SW 1271 (cell line): ENCODE data around the gene MUC7.
A peak's percentile ranks its signal among the peaks of the same experiment; 100 is the strongest.
"Not testable (repeated sequence)": the region's sequence is repeated elsewhere in the genome, so short reads cannot be mapped to it uniquely, and the experiment has no call there.

ENCODE experiments used
- DNase-seq, 2 experiments: peaks; one replicate each; lab custom pipeline; 2025; lab: John Stamatoyannopoulos, UW

MUC7 gene

DNA sequence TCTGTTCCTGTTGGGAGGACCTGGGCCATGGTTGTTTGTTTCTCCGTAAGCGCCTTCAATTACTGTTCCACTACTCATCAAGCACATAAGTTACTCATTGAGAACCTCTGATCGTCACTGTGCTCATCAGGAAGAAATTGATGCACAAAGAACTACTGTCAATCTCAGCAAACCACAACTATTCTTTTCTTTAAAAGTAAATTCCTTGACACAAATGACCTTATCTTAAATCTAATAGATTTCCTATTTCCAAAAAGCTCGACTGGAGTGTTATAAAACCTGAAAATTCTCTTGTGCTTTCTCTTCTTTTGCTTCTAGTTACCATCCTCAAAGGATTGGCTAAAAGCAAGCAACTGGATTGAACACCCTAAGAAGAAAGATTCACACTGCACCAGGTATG lies at the start of gene MUC7:
Gene MUC7 (plus strand): TSS at position 301 of the 400 bp plus-strand sequence. CDS start 1,825 bp downstream, outside the sequence.
- no peak for DNase-seq

DNA sequence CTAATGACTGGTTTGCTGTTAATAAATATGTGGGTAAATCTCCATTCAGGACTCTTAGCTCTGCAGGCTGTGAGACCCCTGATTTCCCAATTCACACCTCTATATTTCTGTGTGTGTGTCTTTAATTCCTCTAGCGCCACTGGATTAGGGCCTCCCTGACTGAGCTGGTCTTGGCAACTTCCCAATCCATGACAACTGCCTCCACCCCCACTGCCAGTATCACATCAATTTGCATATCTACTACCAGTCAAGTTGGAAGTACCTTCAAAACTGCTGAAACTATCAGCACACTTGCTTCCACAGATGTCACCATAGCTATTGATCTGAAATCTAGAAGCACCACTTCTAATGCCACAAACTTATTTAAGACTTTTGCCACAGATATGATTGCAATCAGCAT lies 46.7 kb upstream of the MUC7 start:
- no peak for DNase-seq

DNA sequence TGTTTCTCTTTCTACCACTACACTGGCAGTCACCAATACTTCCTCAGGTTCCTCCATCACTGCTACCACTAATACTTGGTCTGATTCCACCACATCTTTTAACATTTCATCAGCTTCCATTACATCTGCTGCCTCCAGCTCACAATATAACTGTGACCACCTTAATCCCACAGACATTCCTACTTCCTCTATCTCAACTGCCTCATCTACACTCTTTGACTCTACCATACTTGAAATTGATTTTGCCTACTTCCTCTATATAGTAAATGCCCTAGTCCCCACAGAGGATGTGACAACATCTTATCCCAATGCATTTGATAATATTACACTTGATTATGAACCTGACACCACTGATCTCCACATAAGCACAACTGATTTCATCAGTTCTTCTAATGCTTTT lies 45.2 kb upstream of the MUC7 start:
- DNase-seq = no peak

DNA sequence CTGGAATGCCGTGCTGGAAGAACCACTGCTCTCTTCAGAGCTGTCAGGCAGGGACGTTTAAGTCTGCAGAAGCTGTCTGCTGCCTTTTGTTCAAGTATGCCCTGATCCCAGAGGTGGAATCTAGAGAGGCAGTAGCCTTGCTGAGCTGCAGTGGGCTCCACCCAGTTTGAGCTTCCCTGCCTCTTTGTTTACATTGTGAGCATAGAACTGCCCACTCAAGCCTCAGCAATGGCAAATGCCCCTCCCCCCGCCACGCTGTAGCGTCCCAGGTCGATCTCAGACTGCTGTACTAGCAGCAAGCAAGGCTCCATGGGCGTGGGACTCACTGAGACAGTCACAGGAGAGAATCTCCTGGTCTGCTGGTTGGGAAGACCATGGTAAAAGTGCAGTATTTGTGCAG lies 34.8 kb upstream of the MUC7 start:
- DNase-seq = no peak

DNA sequence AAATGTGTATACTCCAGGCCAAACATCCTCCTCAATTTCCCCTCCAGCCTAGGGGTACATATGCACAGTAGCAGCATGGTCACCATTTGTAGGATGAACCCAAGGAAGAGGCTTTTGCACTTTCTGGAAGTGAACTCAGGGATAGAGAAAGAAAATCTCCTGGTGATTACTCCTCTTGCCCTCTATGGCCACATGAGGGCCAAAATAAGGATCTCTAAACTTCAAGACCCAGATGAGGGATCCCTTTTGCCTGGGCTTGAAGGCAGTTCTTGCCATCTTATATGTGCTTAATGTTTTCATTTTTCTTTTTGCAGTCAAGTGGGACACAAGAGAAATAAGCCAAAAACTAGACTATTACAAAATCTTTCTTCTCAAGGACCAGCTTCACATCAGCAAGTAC lies 29.5 kb upstream of the MUC7 start:
- DNase-seq = no peak

DNA sequence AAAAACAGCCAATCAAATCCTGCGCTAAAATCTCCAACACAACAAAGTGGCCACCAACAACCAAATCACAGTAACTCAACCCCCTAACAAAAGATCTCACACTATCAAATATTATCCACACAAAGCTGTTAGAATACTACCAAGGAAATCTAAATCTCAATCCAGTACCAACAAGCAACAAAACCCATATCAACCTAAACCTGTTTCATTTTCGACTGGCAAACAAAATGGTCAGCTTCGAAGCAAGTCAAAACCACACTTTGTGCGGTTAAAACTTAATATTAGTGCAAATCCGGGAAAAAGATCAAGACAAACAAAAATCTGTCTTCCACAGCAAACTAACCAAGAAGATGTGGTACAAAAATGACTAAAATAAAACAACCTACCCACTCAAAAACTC lies 28.7 kb upstream of the MUC7 start:
- no peak for DNase-seq

DNA sequence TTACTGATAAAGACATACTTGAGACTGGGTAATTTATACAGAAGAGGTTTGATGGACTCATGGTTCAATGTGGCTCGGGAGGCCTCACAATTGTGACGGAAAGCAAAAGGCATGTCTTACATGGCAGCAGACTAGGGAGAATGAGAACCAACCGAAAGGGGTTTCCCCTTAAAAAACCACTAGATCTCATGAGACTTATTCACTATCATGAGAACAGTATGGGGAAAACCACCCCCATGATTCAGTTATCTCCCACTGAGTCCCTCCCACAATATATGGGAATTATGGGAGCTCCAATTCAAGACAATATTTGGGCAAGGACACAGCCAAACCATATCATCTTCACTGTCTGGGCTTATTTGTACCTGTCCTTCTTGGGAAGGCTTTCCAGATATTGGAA lies 22.8 kb upstream of the MUC7 start:
- no peak for DNase-seq

DNA sequence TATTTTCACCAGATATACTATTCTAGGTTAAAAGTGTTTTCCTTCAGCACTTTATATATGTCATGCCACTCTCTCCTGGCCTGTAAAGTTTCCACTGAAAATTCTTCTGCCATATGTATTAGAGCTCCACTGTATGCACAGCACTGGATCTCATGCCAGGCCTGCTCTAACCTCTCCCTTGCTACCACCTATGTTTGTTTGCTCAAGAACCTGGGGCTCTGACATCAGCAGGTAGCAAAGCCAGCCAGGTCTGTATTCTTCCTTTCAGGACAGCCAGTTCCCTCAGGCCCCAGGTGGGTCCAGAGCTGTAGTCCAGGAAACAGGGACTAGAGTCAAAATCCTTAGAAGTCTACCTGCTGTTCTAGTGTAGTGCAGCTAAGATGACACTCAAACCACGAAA lies 19.1 kb upstream of the MUC7 start:
- no peak for DNase-seq

DNA sequence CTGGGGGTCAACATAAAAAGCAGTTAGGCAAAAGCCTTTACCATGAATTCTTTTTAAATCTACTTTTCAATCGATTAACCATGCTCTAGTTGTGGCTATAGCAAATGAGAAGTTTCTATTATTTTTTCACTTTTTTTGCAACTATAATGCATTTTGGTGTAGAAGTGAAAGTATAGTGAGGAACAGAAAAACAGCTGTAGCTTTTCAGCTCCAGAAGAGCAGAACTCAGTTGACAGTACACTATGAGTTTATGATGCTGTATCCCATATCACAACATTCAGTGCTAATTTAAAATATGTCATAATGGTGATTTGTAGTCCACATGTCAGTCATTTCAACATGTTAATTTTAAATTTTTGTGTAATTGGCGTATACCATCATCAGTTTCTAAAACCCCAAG lies 8.7 kb upstream of the MUC7 start:
- DNase-seq = no peak

DNA sequence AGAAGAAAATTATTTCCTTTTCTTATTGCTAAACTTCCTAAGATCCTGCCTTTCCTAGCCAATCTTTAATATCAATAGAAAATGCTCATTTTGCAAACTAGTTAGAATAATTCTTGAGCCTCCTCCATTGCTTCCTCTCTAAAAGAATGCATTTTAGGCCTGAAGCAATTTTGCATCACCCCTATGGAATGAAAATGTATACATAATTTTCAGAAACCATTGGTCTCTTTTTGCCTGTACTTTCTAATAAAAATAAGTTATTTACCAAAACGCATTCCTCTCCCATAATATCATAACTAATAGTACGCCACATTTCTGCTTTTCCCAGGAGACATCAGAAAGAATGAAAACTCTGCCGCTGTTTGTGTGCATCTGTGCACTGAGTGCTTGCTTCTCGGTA lies 1.7 kb downstream of the MUC7 start:
- no peak for DNase-seq

DNA sequence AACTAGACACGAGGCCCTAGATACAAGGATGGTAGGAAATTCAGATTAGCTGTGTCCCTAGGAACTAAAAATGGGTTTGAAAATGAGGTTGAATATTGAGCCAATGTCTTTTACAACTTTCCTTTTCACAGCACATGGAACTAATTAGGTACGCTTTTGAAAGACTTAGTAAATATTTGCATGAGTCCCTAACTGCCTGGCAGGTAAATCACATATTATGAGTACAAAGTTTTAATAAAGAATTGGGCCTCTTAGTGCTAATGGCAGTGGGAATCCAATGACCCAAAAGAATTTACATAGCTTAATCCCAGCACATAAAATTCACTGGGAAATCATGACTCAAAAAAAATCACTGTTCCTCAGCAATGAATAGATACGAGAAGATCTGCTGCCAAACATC lies 16.8 kb downstream of the MUC7 start:
- no peak for DNase-seq

DNA sequence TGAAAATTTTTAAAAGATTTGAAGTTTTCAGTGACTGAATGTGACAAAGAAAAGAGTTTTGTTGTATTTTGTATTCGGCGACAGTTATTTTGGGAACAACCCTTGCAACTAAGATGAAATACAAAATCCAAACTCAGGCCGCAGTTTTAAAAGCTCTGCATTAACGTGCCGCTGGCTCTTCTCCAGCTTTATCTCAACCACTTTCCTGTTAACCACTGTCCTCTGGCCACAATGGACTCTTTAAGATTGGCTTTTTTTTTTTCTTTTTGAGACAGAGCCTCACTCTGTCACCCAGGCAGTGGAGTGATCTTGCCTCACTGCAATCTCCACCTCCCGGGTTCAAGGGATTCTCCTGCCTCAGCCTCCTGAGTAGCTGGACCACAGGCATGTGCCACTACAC lies 24.2 kb downstream of the MUC7 start:
- DNase-seq = no peak

DNA sequence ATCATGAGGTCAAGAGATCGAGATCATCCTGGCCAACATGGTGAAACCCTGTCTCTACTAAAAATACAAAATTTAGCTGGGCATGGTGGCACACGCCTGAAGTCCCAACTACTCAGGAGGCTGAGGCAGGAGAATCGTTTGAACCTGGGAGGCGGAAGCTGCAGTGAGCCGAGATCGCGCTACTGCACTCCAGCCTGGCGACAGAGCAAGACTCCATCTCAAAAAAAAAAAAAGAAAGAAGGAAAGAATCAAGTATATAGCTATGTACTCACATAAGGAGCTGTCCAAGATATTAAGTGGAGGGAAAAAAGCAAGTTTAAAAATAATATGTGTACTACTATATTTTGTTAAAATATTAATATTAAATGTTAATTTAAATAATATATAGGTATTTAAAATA lies 29.8 kb downstream of the MUC7 start:
- DNase-seq = not testable (repeated sequence)

DNA sequence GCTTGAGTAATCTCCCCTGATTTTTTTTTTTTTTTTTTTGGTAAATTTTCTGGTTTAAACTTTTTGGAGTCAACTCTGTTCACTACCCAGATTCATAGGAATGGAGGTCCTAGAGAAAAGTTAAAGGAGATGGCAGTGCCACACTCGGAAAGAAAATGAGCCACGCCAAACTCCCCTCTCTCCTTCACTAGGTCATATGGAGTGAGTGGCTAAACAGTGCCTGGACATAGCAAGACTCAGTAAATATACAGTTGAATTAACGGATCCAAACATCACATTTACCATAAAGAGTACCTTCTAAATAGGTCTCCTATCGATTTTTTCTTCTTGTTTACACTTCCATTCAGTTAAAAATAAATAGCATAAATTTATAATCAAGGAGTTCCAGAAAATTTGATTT lies 32.7 kb downstream of the MUC7 start:
- DNase-seq = no peak

DNA sequence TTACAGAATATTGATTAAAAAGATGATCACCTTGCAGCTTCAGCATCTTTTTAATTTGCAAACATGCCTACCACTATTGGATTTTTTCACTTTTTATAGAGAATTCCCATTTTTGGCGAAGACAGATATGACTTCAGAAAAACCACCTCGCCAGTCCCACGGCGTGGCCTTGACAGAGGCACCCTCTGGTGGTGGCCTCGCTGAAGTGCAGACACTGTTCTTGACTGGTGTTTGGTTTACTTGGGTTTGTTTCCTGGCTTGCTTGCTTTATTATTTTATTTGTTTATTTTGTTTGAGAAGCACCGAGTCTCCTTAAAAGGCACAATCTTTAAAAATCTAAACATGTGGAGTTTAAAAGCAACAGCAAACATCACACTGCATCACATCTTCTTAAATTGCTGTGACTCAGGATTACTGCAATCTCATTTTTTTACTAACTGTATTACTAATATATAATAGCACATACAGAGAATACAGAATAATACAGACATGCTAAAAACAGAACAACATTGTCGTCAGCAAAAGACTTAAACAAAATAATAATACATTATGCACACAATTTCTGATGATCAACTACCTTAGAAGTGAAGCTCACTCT lies 33.3 kb downstream of the MUC7 start:
- DNase-seq = peak; percentile 0 to 24

DNA sequence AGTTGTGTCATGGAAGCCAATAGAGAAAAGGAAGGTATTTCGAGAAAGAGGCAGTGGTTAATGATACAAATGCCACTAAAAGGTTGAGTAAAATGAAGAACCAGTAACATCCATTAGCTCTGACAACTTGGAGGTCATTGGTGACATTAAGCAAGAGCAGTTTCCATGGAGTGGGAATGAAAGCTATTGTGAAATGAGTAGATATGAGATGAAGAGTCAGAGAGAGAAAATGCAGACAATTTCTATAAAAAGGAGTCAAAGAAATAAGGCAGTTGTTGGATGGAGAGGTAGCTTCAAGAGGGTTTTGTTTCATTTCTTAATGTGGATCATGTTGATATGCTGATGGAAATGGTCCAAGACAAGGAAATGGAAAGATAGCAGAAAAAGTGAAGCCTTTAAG lies 36.8 kb downstream of the MUC7 start:
- no peak for DNase-seq

DNA sequence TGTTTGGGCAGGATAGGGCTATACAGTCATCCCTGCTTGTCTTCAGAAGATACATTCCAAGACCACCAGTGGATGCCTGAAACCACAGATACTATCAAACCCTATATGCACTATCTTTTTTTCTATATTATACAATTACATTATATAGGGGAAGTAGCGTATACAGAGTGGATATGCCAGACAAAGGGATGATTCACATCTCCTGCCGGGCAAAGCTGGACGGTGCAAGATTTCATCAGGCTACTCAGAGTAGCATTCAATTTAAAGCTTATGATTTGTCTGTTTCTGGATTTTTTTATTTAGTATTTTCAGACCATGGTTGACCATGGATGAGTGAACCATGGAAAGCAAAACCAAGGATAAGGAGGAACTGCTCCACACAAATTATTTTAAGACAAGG lies 39.4 kb downstream of the MUC7 start:
- DNase-seq = no peak

DNA sequence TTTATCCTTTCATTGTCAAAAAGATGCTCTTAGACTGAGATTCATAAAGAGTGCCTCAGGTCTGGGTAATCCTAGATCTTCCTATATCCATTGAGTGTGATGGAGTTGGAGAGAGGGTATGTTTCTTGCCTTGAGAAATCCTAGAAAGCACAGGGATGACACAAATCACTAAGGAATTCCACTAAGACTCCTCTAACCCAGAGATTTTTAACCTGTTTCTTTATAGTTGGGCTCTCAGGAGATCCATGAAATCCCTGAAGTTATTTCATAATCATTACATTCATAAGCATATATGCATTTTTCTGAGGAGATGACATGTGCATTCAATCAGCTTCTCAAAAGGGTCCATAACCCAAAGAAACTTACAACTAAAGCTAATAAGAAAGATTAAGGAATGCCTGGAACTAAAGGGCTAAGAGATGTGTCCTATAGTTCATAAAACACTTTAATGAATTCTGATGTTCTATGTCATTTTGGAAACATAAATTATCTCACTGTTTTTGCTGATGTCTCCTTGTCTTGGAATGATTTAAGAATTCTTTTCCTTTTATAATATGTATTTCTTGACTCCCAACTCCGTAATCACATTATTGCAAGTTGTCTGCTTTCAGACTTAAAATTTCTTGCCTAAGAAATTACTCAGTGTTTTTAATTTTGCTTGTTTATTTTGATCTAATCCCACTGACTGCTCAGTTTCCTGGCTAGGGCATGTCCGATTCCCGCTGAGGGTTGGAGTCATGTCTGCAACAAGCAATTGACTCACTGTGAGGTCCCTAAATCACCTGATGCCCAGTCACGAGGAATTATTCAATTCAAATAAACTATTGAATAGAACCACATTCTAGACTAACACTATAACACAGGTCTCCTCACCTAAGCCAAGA lies 43.6 kb downstream of the MUC7 start:
- DNase-seq = no peak

DNA sequence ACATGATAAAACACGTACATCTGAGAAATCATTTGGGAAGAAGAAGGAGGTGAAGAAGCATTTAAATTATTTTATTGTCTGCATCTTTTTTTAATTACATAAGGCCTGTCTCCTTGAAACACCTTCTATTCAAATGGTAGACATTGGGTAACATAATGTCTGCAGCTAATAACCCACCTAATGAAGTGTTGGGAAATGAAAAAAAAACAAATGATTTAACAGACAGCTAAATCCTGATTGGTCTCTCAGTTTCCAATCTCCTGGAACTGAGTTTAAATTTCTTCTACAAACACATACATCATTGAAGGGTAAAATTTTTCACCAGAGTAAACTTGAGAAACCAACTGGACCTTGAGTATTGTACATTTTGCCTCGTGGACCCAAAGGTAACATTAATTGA lies 46.3 kb downstream of the MUC7 start, which contains the start of gene AMTN:
Gene AMTN (plus strand): TSS at position 301 of the 400 bp plus-strand sequence. CDS start 209 bp downstream, outside the sequence.
- DNase-seq = no peak

DNA sequence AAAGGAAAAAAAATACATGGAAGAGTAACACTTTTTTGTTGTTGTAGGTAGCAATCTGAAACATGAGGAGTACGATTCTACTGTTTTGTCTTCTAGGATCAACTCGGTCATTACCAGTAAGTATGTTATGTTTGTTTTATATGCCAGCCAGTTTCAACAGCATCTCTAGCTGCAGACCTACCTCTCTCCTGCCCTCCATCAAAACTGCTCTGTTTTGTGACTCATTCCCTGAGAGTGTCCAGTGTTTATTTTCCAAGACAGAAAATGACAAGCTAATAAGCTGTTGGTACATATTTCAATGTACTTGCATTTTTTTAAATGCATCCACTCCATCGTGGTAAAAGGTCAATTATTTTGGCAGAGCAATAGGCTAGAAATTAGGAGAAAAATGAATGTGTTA lies 46.7 kb downstream of the MUC7 start:
- DNase-seq = no peak

DNA sequence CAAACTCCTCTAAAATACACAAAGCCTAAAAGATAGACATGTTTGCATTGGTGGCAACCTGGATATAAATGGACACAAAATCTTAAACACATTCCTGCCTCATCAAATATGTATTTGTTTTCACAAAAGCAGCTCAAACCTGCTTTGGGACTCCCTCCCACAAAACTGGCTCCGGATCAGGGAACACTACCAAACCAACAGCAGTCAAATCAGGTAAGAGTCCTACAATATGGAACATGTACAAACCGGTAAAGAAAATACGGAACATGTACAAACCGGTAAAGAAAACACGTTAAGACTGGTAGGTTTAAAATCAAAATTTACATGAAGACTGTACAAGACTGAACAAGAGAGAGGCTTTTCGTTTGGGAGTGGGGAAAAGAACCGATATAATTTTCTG lies 50.6 kb downstream of the MUC7 start:
- DNase-seq = no peak

DNA sequence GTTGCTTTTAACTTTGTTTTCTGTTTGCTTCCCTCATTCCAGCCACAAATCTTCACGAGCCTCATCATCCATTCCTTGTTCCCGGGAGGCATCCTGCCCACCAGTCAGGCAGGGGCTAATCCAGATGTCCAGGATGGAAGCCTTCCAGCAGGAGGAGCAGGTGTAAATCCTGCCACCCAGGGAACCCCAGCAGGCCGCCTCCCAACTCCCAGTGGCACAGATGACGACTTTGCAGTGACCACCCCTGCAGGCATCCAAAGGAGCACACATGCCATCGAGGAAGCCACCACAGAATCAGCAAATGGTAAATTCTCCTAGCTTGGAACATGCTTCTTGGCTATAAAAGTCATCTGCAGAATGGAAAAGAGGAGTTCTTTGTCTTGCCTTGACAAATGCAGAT lies 59.0 kb downstream of the MUC7 start:
- DNase-seq = no peak

DNA sequence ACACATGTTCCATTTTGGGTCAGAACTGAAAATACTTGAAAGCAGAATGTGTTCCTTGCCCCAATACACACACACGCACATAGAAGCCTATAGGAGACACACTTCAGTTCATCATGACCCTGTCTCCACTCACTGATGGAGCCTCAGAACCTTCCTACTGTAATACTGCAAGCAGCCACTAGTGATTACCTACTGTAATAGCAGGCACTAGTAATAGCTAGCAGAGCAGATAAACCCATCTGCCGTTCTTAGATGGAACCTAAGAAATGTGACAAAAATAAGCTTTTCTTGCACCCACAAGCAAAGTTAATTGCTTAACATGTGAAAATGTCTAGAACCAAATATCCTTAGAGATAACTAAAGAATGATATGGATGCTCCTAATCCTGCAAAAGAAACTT lies 60.0 kb downstream of the MUC7 start:
- no peak for DNase-seq
